H1 (cell line): ENCODE data around the gene PHF14. TPM values are rescaled to one million over a fixed set of nuclear protein-coding genes. Genes with fewer than 3 reads are reported as not detected.

Source experiments
- CTBP2 ChIP-seq: IDR thresholded peaks from 2 replicates; pipeline ENCODE4 v1.7.0; 2011; ENCODE audit warnings: borderline replicate concordance, mild to moderate bottlenecking, moderate library complexity, mixed read lengths, low read length; ENCODE audit not compliant: insufficient read depth, insufficient read length
- HDAC2 ChIP-seq, 2 experiments: fragments of 300-600 bp in 1 of 2; sonication (generic) in 1 of 2; IDR thresholded peaks; 2 replicates each; pipeline ENCODE4 v1.6.1; 2011 to 2012; ENCODE audit warnings: low read depth in 2 of 2, low read length in 2 of 2, mild to moderate bottlenecking in 2 of 2, moderate library complexity in 2 of 2, borderline replicate concordance in 1 of 2, inconsistent platforms in 1 of 2
- KDM1A ChIP-seq: fragments of 200-600, 300-600 bp; sonication (generic); IDR thresholded peaks from 2 replicates; pipeline ENCODE4 v1.7.1; 2016; ENCODE audit warnings: mild to moderate bottlenecking, low read length, borderline replicate concordance
- KDM5A ChIP-seq: fragments of 200-600 bp; IDR thresholded peaks from 2 replicates; pipeline ENCODE4 v1.7.1; 2012; ENCODE audit warnings: mild to moderate bottlenecking, low read length, inconsistent platforms, mixed read lengths
- POU5F1 ChIP-seq: IDR thresholded peaks from 2 replicates; pipeline ENCODE4 v1.6.1; 2011; ENCODE audit warnings: low read depth, mild to moderate bottlenecking, low read length, moderate library complexity
- RAD21 ChIP-seq, 2 experiments: IDR thresholded peaks in 1 of 2; conservative IDR thresholded peaks in 1 of 2; 2 replicates each; pipeline ENCODE4 v1.6.1; 2011; ENCODE audit warnings: low read depth in 2 of 2, low read length in 2 of 2, improper control_type of control experiment in 1 of 2, inconsistent platforms in 1 of 2, mild to moderate bottlenecking in 1 of 2, moderate library complexity in 1 of 2
- RFX5 ChIP-seq: IDR thresholded peaks from 2 replicates; pipeline ENCODE4 v1.6.1; 2011; ENCODE audit warnings: low read depth, low read length, improper control_type of control experiment, borderline replicate concordance
- RXRA ChIP-seq: IDR thresholded peaks from 2 replicates; pipeline ENCODE4 v1.6.1; 2011; ENCODE audit warnings: low read depth, mild to moderate bottlenecking, low read length, moderate library complexity; ENCODE audit not compliant: insufficient read depth
- SIX5 ChIP-seq: IDR thresholded peaks from 2 replicates; pipeline ENCODE4 v1.6.1; 2011; ENCODE audit warnings: mild to moderate bottlenecking, low read depth, low read length
- SUZ12 ChIP-seq: fragments of 200-600 bp; sonication (generic); IDR thresholded peaks from 2 replicates; pipeline ENCODE4 v1.6.1; 2012; ENCODE audit warnings: mild to moderate bottlenecking, inconsistent platforms, low read length, moderate library complexity, mixed read lengths
- TEAD4 ChIP-seq: IDR thresholded peaks from 2 replicates; pipeline ENCODE4 v1.6.1; 2012; ENCODE audit warnings: low read depth, low read length, inconsistent platforms, mixed read lengths
- ZNF274 ChIP-seq: IDR thresholded peaks from 2 replicates; pipeline ENCODE4 v1.7.0; 2012; ENCODE audit warnings: low read length, borderline replicate concordance; ENCODE audit errors: extremely low read depth
- polyA plus RNA-seq, 7 experiments: library from polyadenylated mRNA; depleted of rRNA in 3 of 7; stranded (reverse) in 5 of 7; unstranded in 2 of 7; fragments of >200 nt in 5 of 7; fragments of 200-250 nt in 2 of 7; gene quantifications; 1 replicate in 5 of 7; 2 replicates in 1 of 7; 4 replicates in 1 of 7; pipeline versions ENCODE4 v1.2.1 to v1.2.3, GENCODE V29; 2011 to 2013; ENCODE audit warnings: missing spikeins in 2 of 7, mixed read lengths in 2 of 7
- total RNA-seq: library from RNA; stranded (reverse); fragmentation: NEBNext Ultra II Directional; extraction: Animal tissue kit (Norgen Biotek cat#: 25700); gene quantifications from 2 replicates; pipeline ENCODE4 v1.2.1, GENCODE V29; 2021

PHF14 gene
- total and polyA plus RNA-seq, 2 of the 8 experiments (the other 6 are each of a cell fraction or from before 2014, with no cell fraction given) = 17.9 to 70.6 TPM

DNA sequence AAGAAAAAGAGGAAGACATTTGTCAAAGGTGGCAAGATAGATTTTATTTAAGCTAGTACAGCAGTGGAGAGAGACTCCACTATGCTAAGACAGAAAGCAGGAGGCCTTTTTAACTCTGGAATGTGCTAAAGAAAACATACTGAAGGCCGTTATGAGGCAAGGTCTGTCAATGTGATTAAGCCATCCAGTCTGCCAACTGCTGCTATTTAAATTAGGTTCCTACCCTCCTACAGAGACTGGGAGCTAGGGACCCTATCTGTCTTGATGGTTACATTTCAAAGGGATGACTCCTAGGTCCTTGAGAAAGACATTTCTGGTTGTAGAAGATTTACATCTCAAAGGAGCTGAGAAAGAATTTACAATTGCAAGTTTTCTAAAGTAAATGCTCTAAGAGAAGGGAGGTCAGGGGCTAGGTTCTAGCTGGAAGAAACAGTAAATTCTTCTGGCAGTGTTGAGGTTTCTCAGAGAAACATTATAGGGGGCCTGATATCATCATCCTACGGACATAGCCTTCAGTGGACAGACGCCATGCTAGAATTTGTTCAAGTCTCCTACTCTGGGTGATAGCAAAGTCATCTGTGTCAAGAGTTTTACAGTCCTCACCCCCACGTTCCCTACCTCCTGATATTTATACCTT lies 211.6 kb downstream of the PHF14 start (continued):
- TF ChIP-seq POU5F1 = peak; percentile 60; the same call in 1 of the 2 replicates
- TF ChIP-seq RFX5 = no peak
- 0 out of 2 replicates have a peak, but pooled peaks have one; percentile 43 for TF ChIP-seq KDM1A
- TF ChIP-seq RAD21 (IDR thresholded peaks at IDR 0.05 in 1 of 2, conservative IDR thresholded peaks at IDR 0.05 in 1 of 2; ENCODE audit: low read depth in 2 of 2, low read length in 2 of 2) = peak in 1 of 2 experiments; percentile 8; a peak in 1 of 4 replicates
- TF ChIP-seq CTBP2 = no peak
- no peak for TF ChIP-seq ZNF274
- no peak for TF ChIP-seq RXRA
- TF ChIP-seq SIX5 = no peak
- no peak for TF ChIP-seq KDM5A
- no peak for TF ChIP-seq SUZ12
- TF ChIP-seq TEAD4 = peak; percentile 89
- peak; percentile 42 to 80; a peak in 2 of 4 replicates for TF ChIP-seq HDAC2 (IDR thresholded peaks at IDR 0.05; ENCODE audit: borderline replicate concordance in 1 of 2, low read depth in 2 of 2, low read length in 2 of 2)
